Sciatic nerve (tissue), 2 donors: Measurements from ENCODE around the gene ABI3. TPM values are rescaled to one million over a fixed set of nuclear protein-coding genes. Genes with fewer than 3 reads are reported as not detected.

ENCODE experiments used
- ATAC-seq: fragments of 200-7000 bp; cut with Tn5 transposase; one replicate; pipeline ENCODE4 v1.9.1; 2020; ENCODE audit warnings: mild to moderate bottlenecking, moderate library complexity
- DNase-seq: peaks from one replicate; pipeline ENCODE4 v3.0.0-alpha.2; 2020; ENCODE audit warnings: low spot score
- intact Hi-C: fragments of 100-400 bp; cut with DNase I; formaldehyde crosslinking; loops from one replicate; pipeline ENCODE4 v1.14.2; 2022
- total RNA-seq: library from RNA; stranded (reverse); fragmentation: NEBNext Ultra II Directional; extraction: Animal tissue kit (Norgen Biotek cat#: 25700); gene quantifications from one replicate; pipeline ENCODE4 v1.2.1, GENCODE V29; 2021
- donor health status: DM: no; HTN: no; CAD: no.
- donor health status: DM: no; HTN: no; CAD: no.

Gene ABI3
- total RNA-seq, 1 donor from 2014 or later = 8.5 TPM

GRCh38 chr17:49193513-49194296 is 16.8 kb upstream of the ABI3 start:
- ATAC-seq = peak; percentile 9
- DNase-seq = peak; percentile 74
- intact Hi-C loops = no loop called here

- no peak for DNase-seq
- intact Hi-C loops = no loop called here
- no peak for ATAC-seq
Observed at GRCh38 chr17:49194297-49194607, 16.3 kb upstream of the ABI3 start.

- DNase-seq = no peak
- intact Hi-C loops = no loop called here
- ATAC-seq = no peak
Observed at GRCh38 chr17:49195751-49196150, 14.8 kb upstream of the ABI3 start.

GRCh38 chr17:49196520-49196919 is 14.0 kb upstream of the ABI3 start:
- intact Hi-C loops = no loop called here
- DNase-seq = no peak
- ATAC-seq = no peak

- intact Hi-C loops = no loop called here
- no peak for ATAC-seq
- no peak for DNase-seq
Observed at GRCh38 chr17:49197346-49197998, 13.0 kb upstream of the ABI3 start.

- intact Hi-C loops = no loop called here
- no peak for ATAC-seq
Observed at GRCh38 chr17:49198211-49198610, 12.3 kb upstream of the ABI3 start.

GRCh38 chr17:49200423-49201083 is 10.0 kb upstream of the ABI3 start:
- intact Hi-C loops = loop anchor here (10.0 kb wide), 1 partner anchor 184 kb away; no protein-coding TSS in a partner anchor
- ATAC-seq = no peak
- no peak for DNase-seq

More at GRCh38 chr17:49198211-49198610, 12.3 kb upstream of the ABI3 start:
- no peak for DNase-seq

GRCh38 chr17:49201481-49201927 is 9.0 kb upstream of the ABI3 start:
- DNase-seq (no peak), ATAC-seq (no peak)
- intact Hi-C loops = loop anchor here (10.0 kb wide), 1 partner anchor 183 kb away; no protein-coding TSS in a partner anchor

GRCh38 chr17:49203796-49204195 is 6.7 kb upstream of the ABI3 start:
- no peak for ATAC-seq
- intact Hi-C loops = loop anchor here (10.0 kb wide), 1 partner anchor 181 kb away; no protein-coding TSS in a partner anchor
- no peak for DNase-seq

GRCh38 chr17:49204516-49204915 is 6.0 kb upstream of the ABI3 start:
- intact Hi-C loops = loop anchor here (10.0 kb wide), 1 partner anchor 180 kb away; no protein-coding TSS in a partner anchor
- no peak for DNase-seq
- ATAC-seq = no peak

GRCh38 chr17:49209061-49209571 is 1.4 kb upstream of the ABI3 start:
- DNase-seq = no peak
- intact Hi-C loops = loop anchor here (10.0 kb wide), 1 partner anchor 176 kb away; no protein-coding TSS in a partner anchor
- ATAC-seq = no peak

GRCh38 chr17:49213399-49213798 is 2.9 kb downstream of the ABI3 start:
- ATAC-seq (no peak), DNase-seq (no peak)
- intact Hi-C loops = no loop called here

GRCh38 chr17:49213847-49214246 is 3.3 kb downstream of the ABI3 start:
- DNase-seq (no peak), ATAC-seq (no peak)
- intact Hi-C loops = no loop called here

- ATAC-seq (no peak), DNase-seq (no peak)
- intact Hi-C loops = no loop called here
Observed at GRCh38 chr17:49214676-49215360, 4.3 kb downstream of the ABI3 start.

- DNase-seq (no peak), ATAC-seq (no peak)
- intact Hi-C loops = no loop called here
Observed at GRCh38 chr17:49216482-49216881, 6.0 kb downstream of the ABI3 start.

GRCh38 chr17:49216953-49217650 is 6.6 kb downstream of the ABI3 start:
- DNase-seq (no peak), ATAC-seq (peak; percentile 60)
- intact Hi-C loops = no loop called here

GRCh38 chr17:49217651-49218413 is 7.3 kb downstream of the ABI3 start:
- intact Hi-C loops = no loop called here
- DNase-seq = peak; percentile 69
- ATAC-seq = peak; percentile 85
